ENCODE data around the gene MAGI3.
"Not testable (repeated sequence)": the region's sequence is repeated elsewhere in the genome, so short reads cannot be mapped to it uniquely, and the experiment has no call there.

Gene MAGI3

GRCh38 chr1:113587475-113587874, 197.2 kb downstream of the MAGI3 start:
- no peak for DNase-seq

GRCh38 chr1:113592230-113592629, 201.9 kb downstream of the MAGI3 start:
- no peak for DNase-seq

GRCh38 chr1:113593550-113594297, 203.4 kb downstream of the MAGI3 start:
- no peak for DNase-seq

DNA sequence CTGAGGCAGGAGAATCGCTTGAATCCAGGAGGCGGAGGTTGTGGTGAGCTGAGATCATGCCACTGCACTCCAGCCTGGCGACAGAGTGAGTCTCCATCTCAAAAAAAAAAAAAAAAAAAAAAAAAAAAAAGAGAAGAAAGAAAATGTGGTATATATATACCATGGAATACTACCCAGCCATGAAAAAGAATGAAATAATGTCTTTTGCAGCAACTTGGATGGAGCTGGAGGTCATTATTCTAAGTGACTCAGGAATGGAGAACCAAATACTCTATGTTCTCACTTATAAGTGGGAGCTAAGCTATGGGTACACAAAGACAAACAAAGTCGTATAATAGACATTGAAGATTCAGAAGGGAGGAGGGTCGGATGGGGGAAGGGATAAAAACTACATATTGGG, 214.2 kb downstream of the MAGI3 start:
- DNase-seq: not testable (repeated sequence)

GRCh38 chr1:113605146-113605545, 214.8 kb downstream of the MAGI3 start:
- no peak for DNase-seq

GRCh38 chr1:113608399-113608798, 218.1 kb downstream of the MAGI3 start:
- DNase-seq: no peak

- DNase-seq: no peak
Measured at GRCh38 chr1:113610372-113610771, 220.1 kb downstream of the MAGI3 start.

- no peak for DNase-seq
Measured at GRCh38 chr1:113615425-113615824, 225.1 kb downstream of the MAGI3 start.

GRCh38 chr1:113616156-113616555, 225.8 kb downstream of the MAGI3 start:
- no peak for DNase-seq

DNA sequence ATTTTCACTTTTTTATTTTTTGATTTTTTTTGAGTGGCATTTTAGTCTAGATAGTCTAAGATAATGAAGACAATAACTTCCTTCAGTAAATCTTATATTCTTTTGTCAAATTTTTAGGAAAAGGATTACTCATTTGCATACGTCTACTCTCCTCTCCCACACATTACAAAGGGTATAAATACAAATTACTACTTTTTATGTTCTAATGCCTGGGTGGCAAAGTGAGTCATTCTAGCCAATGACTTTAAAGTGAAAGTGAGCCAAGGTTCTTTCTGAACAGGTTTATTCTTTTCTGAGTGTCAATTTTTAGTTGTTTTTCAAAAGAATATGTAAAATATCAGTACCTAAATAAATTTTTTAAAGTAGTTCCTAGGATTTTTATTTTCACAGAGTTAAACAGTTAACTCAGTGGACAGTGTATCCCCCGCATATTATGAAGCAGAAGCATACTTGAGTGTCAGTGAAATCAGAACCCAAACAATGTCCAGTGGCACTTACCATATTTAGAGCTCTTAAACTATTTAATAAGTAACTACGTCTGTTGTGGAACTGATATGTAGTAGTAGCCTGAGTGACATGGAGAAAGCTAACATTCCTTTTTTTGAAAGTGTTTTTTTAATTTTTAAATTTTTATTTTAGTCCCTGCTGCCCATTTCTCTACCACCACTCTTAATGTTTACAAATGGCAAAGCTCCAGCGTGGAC, 227.3 kb downstream of the MAGI3 start:
- DNase-seq: no peak

DNA sequence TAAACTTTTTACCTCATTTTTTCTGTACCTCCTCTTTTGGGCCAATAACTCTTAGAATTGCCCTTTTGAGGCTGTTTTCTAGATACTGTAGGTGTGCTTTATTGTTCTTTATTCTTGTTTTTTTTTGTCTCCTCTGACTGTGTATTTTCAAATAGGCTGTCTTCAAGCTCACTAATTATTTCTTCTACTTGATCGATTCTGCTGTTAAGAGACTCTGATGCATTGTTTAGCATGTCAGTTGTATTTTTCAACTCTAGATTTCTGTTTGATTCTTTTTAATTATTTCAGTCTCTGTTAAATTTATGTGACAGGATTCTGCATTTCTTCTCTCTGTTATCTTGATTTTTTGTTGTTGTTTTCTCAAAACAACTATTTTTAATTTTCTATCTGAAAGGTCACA, 238.7 kb downstream of the MAGI3 start:
- no peak for DNase-seq

- no peak for DNase-seq
Measured at GRCh38 chr1:113630340-113631327, 240.3 kb downstream of the MAGI3 start.

DNA sequence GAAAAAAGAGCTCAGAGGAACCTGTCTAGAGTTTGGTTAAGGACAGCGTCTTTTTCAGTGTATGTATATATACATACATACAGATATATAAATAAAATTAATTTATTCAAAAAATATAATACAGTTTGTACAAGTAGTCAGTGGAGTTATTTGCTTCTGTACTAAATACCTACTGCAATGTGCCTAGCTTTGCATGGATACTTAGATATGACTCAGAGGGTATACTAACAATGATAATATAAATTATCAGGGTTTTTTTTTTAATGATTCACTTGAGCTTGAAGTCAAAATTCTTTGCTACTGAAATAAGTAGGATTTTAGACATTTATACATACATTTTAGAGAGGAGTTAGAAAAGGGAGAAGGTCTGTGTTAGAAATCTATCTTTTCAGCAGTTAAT, 251.1 kb downstream of the MAGI3 start:
- no peak for DNase-seq

GRCh38 chr1:113647164-113647563, 256.8 kb downstream of the MAGI3 start:
- no peak for DNase-seq

DNA sequence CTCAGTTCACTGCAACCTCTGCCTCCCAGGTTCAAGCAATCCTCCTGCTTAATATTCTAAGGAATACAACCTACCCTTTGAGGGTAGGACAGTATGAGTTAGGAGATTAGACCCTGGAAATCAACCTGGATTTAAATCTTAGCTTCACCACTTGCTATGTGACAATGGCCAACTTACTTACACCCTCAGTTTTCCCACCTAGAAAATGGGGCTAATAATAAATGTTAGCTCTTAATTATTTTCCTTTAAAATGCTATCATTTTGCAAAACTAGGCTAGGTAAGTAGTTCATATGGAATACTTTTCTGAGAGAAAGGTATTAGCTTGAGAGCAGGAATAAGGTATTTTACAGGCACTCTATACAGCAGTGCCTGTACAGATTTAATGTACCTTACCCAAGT, 258.2 kb downstream of the MAGI3 start:
- DNase-seq: no peak

GRCh38 chr1:113652771-113653170, 262.5 kb downstream of the MAGI3 start:
- no peak for DNase-seq

DNA sequence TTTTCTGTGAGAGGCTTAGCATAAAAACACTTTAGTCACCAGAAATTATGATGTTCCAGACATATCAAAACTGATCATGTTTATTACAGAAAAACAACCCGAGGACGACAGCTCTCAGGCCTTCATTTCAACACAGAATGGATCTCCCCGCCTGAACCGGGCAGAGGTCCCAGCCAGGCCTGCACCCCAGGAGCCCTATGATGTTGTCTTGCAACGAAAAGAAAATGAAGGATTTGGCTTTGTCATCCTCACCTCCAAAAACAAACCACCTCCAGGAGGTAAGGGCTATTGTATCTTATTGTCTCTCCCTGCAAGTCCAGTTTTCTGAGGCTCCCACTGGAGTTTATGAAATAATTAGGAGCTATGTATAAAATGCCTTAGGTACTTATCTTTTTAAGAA, 263.4 kb downstream of the MAGI3 start:
- DNase-seq: no peak

- DNase-seq: no peak
Measured at GRCh38 chr1:113654883-113655282, 264.6 kb downstream of the MAGI3 start.

DNA sequence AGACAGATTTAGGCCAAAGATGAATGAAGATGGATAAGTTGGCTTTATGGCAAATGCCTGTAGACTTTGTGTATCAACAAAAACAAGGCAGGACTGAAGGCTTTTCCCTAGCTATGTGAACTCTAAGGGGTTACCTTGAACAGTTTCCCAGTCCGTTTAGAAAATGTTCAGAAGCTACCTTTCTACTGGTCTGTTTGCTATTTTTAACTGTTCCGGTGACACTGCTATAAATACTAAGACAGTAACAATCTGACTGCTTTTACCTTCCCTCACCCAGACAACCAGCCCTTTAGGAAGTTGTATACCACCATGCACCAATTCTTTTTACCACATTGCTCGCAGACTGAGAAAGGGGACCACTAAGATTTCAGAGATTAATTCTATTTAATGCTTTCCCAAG, 266.8 kb downstream of the MAGI3 start:
- DNase-seq: no peak

- no peak for DNase-seq
Measured at GRCh38 chr1:113657556-113658063, 267.3 kb downstream of the MAGI3 start.

GRCh38 chr1:113659035-113659434, 268.7 kb downstream of the MAGI3 start:
- DNase-seq: no peak

- DNase-seq: no peak
Measured at GRCh38 chr1:113659556-113659955, 269.2 kb downstream of the MAGI3 start.

- DNase-seq: no peak
Measured at GRCh38 chr1:113660088-113660487, 269.8 kb downstream of the MAGI3 start.

Measured in activated naive CD4-positive, alpha-beta T cell treated with Interleukin-2 at 50 U/mL for 16 hours (primary cell).